Astrocyte (in vitro differentiated cells and primary cell): Measurements from ENCODE around the gene FRZB. TPM values are rescaled to one million over a fixed set of nuclear protein-coding genes. Genes with fewer than 3 reads are reported as not detected.

Source experiments
- DNase-seq: peaks from one replicate; pipeline ENCODE4 v3.0.0-alpha.2; 2010; ENCODE audit warnings: low read depth
- FAIRE-seq: peaks from 2 replicates; lab custom pipeline; 2011; peaks lifted over from hg19 to GRCh38; lab: Jason Lieb, UNC
- H2AFZ ChIP-seq: 2 replicates; pipeline ENCODE4 v1.6.0; 2012; ENCODE audit warnings: low read depth, low read length, inconsistent platforms
- H3K27ac ChIP-seq: 2 replicates; pipeline ENCODE4 v1.5.1; 2011; ENCODE audit warnings: low read depth, low read length, inconsistent platforms
- H3K27me3 ChIP-seq: 2 replicates; pipeline ENCODE4 v1.6.0; 2011; ENCODE audit warnings: low read length, inconsistent platforms; ENCODE audit not compliant: insufficient read depth
- H3K36me3 ChIP-seq: 2 replicates; pipeline ENCODE4 v1.5.1; 2011; ENCODE audit warnings: low read length, inconsistent platforms; ENCODE audit not compliant: insufficient read depth
- H3K4me1 ChIP-seq: 2 replicates; pipeline ENCODE4 v1.5.1; 2011; ENCODE audit warnings: low read length, inconsistent platforms; ENCODE audit not compliant: insufficient read depth
- H3K4me2 ChIP-seq: 2 replicates; pipeline ENCODE4 v1.6.0; 2012; ENCODE audit warnings: low read length, inconsistent platforms
- H3K4me3 ChIP-seq: 2 replicates; pipeline ENCODE4 v1.5.1; 2011; ENCODE audit warnings: low read depth, mild to moderate bottlenecking, low read length, inconsistent platforms; ENCODE audit not compliant: insufficient read depth
- H3K79me2 ChIP-seq: 2 replicates; pipeline ENCODE4 v1.6.0; 2012; ENCODE audit warnings: mild to moderate bottlenecking, low read length, inconsistent platforms; ENCODE audit not compliant: insufficient read depth
- H3K9ac ChIP-seq: 2 replicates; pipeline ENCODE4 v1.6.0; 2012; ENCODE audit warnings: mild to moderate bottlenecking, low read length, inconsistent platforms
- H3K9me3 ChIP-seq: 2 replicates; pipeline ENCODE4 v1.5.1; 2012; ENCODE audit warnings: low read depth, mild to moderate bottlenecking, low read length, inconsistent platforms; ENCODE audit not compliant: insufficient read depth
- H4K20me1 ChIP-seq: 2 replicates; pipeline ENCODE4 v1.6.0; 2012; ENCODE audit warnings: low read length, inconsistent platforms; ENCODE audit not compliant: insufficient read depth
- H3K27ac Mint-ChIP-seq: one replicate; pipeline ENCODE4 v1.8.0; 2021; ENCODE audit warnings: mild to moderate bottlenecking, mixed read lengths; ENCODE audit not compliant: unreplicated experiment
- H3K27me3 Mint-ChIP-seq: one replicate; pipeline ENCODE4 v1.8.0; 2021; ENCODE audit warnings: low read depth, mixed read lengths; ENCODE audit not compliant: unreplicated experiment
- H3K36me3 Mint-ChIP-seq: one replicate; pipeline ENCODE4 v1.8.0; 2021; ENCODE audit warnings: low read depth, mixed read lengths; ENCODE audit not compliant: unreplicated experiment
- H3K4me1 Mint-ChIP-seq: one replicate; pipeline ENCODE4 v1.8.0; 2021; ENCODE audit warnings: low read depth, mixed read lengths; ENCODE audit not compliant: unreplicated experiment
- H3K4me3 Mint-ChIP-seq: one replicate; pipeline ENCODE4 v1.8.0; 2021; ENCODE audit warnings: mild to moderate bottlenecking, moderate library complexity, mixed read lengths; ENCODE audit not compliant: unreplicated experiment
- H3K9me3 Mint-ChIP-seq: one replicate; pipeline ENCODE4 v1.8.0; 2021; ENCODE audit warnings: mild to moderate bottlenecking, mixed read lengths; ENCODE audit not compliant: unreplicated experiment
- EZH2 ChIP-seq: IDR thresholded peaks from 2 replicates; pipeline ENCODE4 v1.6.1; 2012; ENCODE audit warnings: mild to moderate bottlenecking, low read length, inconsistent platforms; ENCODE audit not compliant: insufficient read depth
- total RNA-seq: library from RNA; stranded (reverse); gene quantifications from 2 replicates; pipeline ENCODE4 v1.2.1, GENCODE V29; 2021
- TF ChIP-seq, protein P1 (sequence below): IDR thresholded peaks from 2 replicates; pipeline ENCODE4 v1.5.1; 2011; ENCODE audit warnings: low read depth, mild to moderate bottlenecking, inconsistent platforms, low read length, moderate library complexity; ENCODE audit not compliant: insufficient read depth

The FRZB gene
- total RNA-seq, 1 donor from 2014 or later, result 0.77 TPM

GRCh38 chr2:182784058-182784706 is 82.3 kb downstream of the FRZB start:
- Mint-ChIP-seq H3K9me3 (peaks cover 6% of the 10 kb centered on the region), H3K4me3 (no peak overlapping the region), H3K36me3 (peaks cover 14% of the 10 kb centered on the region), H3K27me3 (no peaks in the 10 kb centered on the region), H3K4me1 (no peaks in the 10 kb centered on the region), H3K27ac (no peak overlapping the region)
- TF ChIP-seq, protein P1, sequence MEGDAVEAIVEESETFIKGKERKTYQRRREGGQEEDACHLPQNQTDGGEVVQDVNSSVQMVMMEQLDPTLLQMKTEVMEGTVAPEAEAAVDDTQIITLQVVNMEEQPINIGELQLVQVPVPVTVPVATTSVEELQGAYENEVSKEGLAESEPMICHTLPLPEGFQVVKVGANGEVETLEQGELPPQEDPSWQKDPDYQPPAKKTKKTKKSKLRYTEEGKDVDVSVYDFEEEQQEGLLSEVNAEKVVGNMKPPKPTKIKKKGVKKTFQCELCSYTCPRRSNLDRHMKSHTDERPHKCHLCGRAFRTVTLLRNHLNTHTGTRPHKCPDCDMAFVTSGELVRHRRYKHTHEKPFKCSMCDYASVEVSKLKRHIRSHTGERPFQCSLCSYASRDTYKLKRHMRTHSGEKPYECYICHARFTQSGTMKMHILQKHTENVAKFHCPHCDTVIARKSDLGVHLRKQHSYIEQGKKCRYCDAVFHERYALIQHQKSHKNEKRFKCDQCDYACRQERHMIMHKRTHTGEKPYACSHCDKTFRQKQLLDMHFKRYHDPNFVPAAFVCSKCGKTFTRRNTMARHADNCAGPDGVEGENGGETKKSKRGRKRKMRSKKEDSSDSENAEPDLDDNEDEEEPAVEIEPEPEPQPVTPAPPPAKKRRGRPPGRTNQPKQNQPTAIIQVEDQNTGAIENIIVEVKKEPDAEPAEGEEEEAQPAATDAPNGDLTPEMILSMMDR, result no peak
- no peak for TF ChIP-seq EZH2
- Histone ChIP-seq H3K36me3 (no peaks in the 10 kb centered on the region), H3K9ac (no peak overlapping the region), H2AFZ (no peak overlapping the region), H4K20me1 (no peaks in the 10 kb centered on the region), H3K79me2 (no peaks in the 10 kb centered on the region), H3K27me3 (no peaks in the 10 kb centered on the region), H3K4me3 (no peak overlapping the region), H3K27ac (no peak overlapping the region), H3K4me1 (no peaks in the 10 kb centered on the region), H3K4me2 (no peak overlapping the region), H3K9me3 (no peaks in the 10 kb centered on the region)
- FAIRE-seq (no peak), DNase-seq (no peak)

Other genes starting within 250 kb of the FRZB start
- 166 and 169 TPM in 2 replicates for gene DNAJC10, start 150.4 kb downstream of the FRZB start, total RNA-seq
- gene NCKAP1, start 171.8 kb upstream of the FRZB start, total RNA-seq, result 164 and 167 TPM in 2 replicates
- 3.1 and 3.7 TPM in 2 replicates for gene DUSP19, start 212.1 kb upstream of the FRZB start, total RNA-seq